Measurements from ENCODE around the gene ADGRV1. TPM values are rescaled to one million over a fixed set of nuclear protein-coding genes. Genes with fewer than 3 reads are reported as not detected.

The ADGRV1 gene
- total and polyA plus RNA-seq, 2 donors (not counting 3 experiments of a cell fraction or from before 2014, with no cell fraction given), result 0.11 to 0.55 TPM

DNA sequence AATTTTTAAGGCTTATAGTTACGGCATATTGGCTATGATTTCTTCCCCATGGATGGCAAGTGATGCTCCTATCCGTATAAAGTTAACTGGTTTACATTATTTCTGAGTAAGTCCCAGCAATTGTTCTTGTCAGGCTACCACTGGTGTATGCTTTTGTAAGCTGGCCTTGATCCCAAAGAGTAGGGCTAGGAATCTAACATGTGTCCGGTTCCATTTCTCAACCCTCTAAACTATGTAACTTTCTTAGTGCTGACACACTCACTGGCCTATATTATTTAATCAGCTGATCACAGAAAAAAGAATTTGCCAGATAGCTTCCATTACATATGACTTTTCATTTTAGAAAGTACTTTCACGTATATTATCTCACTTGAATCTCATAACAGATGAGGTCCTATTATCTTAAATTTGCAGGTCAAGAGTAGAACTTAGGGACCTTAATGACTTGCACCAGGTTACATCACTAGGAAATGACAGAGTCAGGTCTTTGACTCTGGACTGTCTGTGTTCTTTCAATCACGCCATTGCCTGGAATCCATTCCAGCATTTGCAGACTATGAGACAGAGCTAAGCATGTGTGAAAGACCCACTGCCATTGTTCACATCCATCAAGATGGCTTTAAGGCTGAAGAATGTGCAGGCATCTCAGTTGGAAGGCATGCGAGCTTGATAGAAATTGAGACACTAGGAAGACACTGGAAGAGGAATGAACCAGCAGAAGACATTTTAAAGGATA lies 461.6 kb downstream of the ADGRV1 start:
- dilution Hi-C loops (cut with MboI; ENCODE audit: extremely low pct_ligation_motif_present, low sequenced_read_pairs) (no loop called here), intact Hi-C loops (cut with micrococcal nuclease) (no loop called here)
- CTCF ChIA-PET, result interaction anchor here (1.0 to 1.6 kb wide), 2 partner anchors 11 to 365 kb away, joined by 3 to 4 read pairs; no protein-coding TSS in a partner anchor
- H2AFZ ChIP-seq (ENCODE audit: low read depth, low read length), result no peak overlapping the region
- H3K27ac ChIP-seq (ENCODE audit: insufficient read depth, low read depth, low read length), result no peak overlapping the region
- H3K9me3 ChIP-seq (replicated peaks; ENCODE audit: control insufficient read depth, insufficient read depth, low read length), result no peaks in the 10 kb centered on the region
- H3K79me2 ChIP-seq (ENCODE audit: control insufficient read depth, insufficient read depth, low read length), result no peaks in the 10 kb centered on the region
- H3K27me3 ChIP-seq (ENCODE audit: control insufficient read depth in 2 of 2, insufficient read depth in 2 of 2, low read length in 2 of 2), result no peaks in the 10 kb centered on the region
- DNase-seq (ENCODE audit: low read depth, low spot score) (no peak), FAIRE-seq (no peak)
- no peak overlapping the region for H3K4me3 ChIP-seq (replicated peaks in 1 of 3; ENCODE audit: insufficient read depth in 1 of 3, low read depth in 1 of 3, low read length in 3 of 3)
- no peak overlapping the region for H3K4me2 ChIP-seq (ENCODE audit: insufficient read depth, low read length)
- TF ChIP-seq EZH2 (IDR thresholded peaks at IDR 0.05; ENCODE audit: borderline replicate concordance, low read depth, low read length, severe bottlenecking), result no peak
- TF ChIP-seq POLR2AphosphoS5 (IDR thresholded peaks at IDR 0.05; ENCODE audit: insufficient read depth, low read depth, low read length), result no peak
- no peak for TF ChIP-seq FOS (IDR thresholded peaks at IDR 0.05; ENCODE audit: borderline replicate concordance, insufficient read depth, low read length)
- no peak for TF ChIP-seq MYC (IDR thresholded peaks at IDR 0.05; ENCODE audit: low read depth, low read length)
- no peak for TF ChIP-seq JUN (IDR thresholded peaks at IDR 0.05; ENCODE audit: borderline replicate concordance, insufficient read depth, insufficient read length, low read depth)
- TF ChIP-seq CTCF (IDR thresholded peaks at IDR 0.05; ENCODE audit: extremely low read depth in 1 of 2, insufficient read depth in 1 of 2, low read depth in 1 of 2, low read length in 2 of 2), result no peak
- TF ChIP-seq GATA2 (IDR thresholded peaks at IDR 0.05; ENCODE audit: insufficient read depth, insufficient read length, low read depth, low read length), result no peak
- TF ChIP-seq POLR2A (IDR thresholded peaks at IDR 0.05; ENCODE audit: low read depth, low read length), result no peak
- TF ChIP-seq, protein P1, sequence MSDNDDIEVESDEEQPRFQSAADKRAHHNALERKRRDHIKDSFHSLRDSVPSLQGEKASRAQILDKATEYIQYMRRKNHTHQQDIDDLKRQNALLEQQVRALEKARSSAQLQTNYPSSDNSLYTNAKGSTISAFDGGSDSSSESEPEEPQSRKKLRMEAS (IDR thresholded peaks at IDR 0.05; ENCODE audit: insufficient read depth, insufficient read length), result no peak
- H4K20me1 ChIP-seq (replicated peaks; ENCODE audit: control insufficient read depth, extremely low read depth, insufficient read depth, low read length), result no peaks in the 10 kb centered on the region
- no peak overlapping the region for H3K9ac ChIP-seq (replicated peaks; ENCODE audit: extremely low read depth, insufficient read depth, low read length)
- POLR2A ChIA-PET, result no interaction called here
- H3K36me3 ChIP-seq (ENCODE audit: control insufficient read depth in 2 of 2, extremely low read depth in 1 of 2, insufficient read depth in 2 of 2, low read length in 2 of 2), result no peaks in the 10 kb centered on the region
- no peaks in the 10 kb centered on the region for H3K9me1 ChIP-seq (replicated peaks; ENCODE audit: control insufficient read depth, extremely low read depth, insufficient read depth, low read length)
- no peaks in the 10 kb centered on the region for H3K4me1 ChIP-seq (ENCODE audit: control insufficient read depth, extremely low read depth, insufficient read depth, low read length)
- BruUV-seq (replicated peaks), result no TSS peak
